ENCODE measurements around the gene SLC6A1. TPM values are rescaled to one million over a fixed set of nuclear protein-coding genes. Genes with fewer than 3 reads are reported as not detected.

The SLC6A1 gene
- total and polyA plus RNA-seq, 7 donors = 0.27 to 1.9 (median 0.36) TPM

DNA sequence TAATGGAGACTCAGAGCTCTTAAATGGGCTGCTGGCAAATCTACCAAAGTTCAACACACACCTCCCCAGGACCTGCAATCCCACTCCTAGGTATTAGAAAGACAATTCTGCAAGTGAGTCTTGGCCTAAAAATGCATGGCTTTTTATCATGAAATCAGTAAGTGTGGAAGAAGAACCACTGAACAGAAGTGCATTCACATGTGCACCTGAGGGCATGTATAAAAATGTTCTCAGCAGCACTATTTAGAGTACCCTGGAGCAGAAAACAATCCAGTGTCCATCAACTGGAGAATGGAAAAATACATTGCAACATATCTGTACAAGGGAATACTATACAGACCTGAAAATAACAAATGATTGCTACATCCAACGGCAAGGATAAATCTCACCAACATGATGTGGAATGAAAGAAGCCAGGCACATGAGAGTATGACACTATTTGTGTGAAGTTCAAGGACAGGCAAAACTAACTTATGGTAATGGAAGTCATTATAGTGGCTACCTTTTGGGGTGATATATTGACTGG is 8.1 kb upstream of the SLC6A1 start:
- intact Hi-C loops (cut with DNase I) = loop anchor here in 1 of 2 donors (2.0 kb wide), 1 partner anchor 40 kb away; no protein-coding TSS in a partner anchor
- Histone ChIP-seq H3K27ac (no peak overlapping the region), H3K9me3 (no peaks in the 10 kb centered on the region), H3K4me3 (no peak overlapping the region), H3K36me3 (ENCODE audit: insufficient read depth in 1 of 2, low read depth in 1 of 2) (no peaks in the 10 kb centered on the region), H3K27me3 (ENCODE audit: insufficient read depth in 3 of 3, low read length in 2 of 3) (no peaks in the 10 kb centered on the region), H3K4me1 (peaks cover 10% of the 10 kb centered on the region)
- TF ChIP-seq, protein P1, sequence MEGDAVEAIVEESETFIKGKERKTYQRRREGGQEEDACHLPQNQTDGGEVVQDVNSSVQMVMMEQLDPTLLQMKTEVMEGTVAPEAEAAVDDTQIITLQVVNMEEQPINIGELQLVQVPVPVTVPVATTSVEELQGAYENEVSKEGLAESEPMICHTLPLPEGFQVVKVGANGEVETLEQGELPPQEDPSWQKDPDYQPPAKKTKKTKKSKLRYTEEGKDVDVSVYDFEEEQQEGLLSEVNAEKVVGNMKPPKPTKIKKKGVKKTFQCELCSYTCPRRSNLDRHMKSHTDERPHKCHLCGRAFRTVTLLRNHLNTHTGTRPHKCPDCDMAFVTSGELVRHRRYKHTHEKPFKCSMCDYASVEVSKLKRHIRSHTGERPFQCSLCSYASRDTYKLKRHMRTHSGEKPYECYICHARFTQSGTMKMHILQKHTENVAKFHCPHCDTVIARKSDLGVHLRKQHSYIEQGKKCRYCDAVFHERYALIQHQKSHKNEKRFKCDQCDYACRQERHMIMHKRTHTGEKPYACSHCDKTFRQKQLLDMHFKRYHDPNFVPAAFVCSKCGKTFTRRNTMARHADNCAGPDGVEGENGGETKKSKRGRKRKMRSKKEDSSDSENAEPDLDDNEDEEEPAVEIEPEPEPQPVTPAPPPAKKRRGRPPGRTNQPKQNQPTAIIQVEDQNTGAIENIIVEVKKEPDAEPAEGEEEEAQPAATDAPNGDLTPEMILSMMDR (IDR thresholded peaks at IDR 0.05) = no peak
- ATAC-seq (no peak), DNase-seq (no peak)
- 76 to 93% (median 86%) methylated on average over 1 of the region's 1 CpG for WGBS, 3 donors

GRCh38 chr3:10985181-10985580 is 7.4 kb upstream of the SLC6A1 start:
- ATAC-seq = no peak
- no peaks in the 10 kb centered on the region for H3K36me3 ChIP-seq (ENCODE audit: insufficient read depth in 1 of 2, low read depth in 1 of 2)
- DNase-seq = no peak
- peaks cover 10% of the 10 kb centered on the region for H3K4me1 ChIP-seq
- intact Hi-C loops (cut with DNase I) = loop anchor here (1.0 to 2.0 kb wide), 2 partner anchors 40 kb away; no protein-coding TSS in a partner anchor
- TF ChIP-seq, protein P1 (IDR thresholded peaks at IDR 0.05) = no peak
- H3K4me3 ChIP-seq = no peak overlapping the region
- no peak overlapping the region for H3K27ac ChIP-seq
- 53 to 64% (median 54%) methylated on average over 1 of the region's 1 CpG for WGBS, 3 donors
- H3K27me3 ChIP-seq (ENCODE audit: insufficient read depth in 3 of 3, low read length in 2 of 3) = peaks cover 0 to 3% (median 0%) of the 10 kb centered on the region in 3 donors
- no peaks in the 10 kb centered on the region for H3K9me3 ChIP-seq

- WGBS, 3 donors = 67 to 71% (median 71%) methylated on average over 5 of the region's 5 CpGs
- ATAC-seq = no peak
- TF ChIP-seq, protein P1 (IDR thresholded peaks at IDR 0.05) = no peak
Observed at GRCh38 chr3:10986592-10986991, 6.0 kb upstream of the SLC6A1 start.

GRCh38 chr3:10988001-10988665 is 4.4 kb upstream of the SLC6A1 start:
- 89 to 93% (median 91%) methylated on average over 9 of the region's 9 CpGs for WGBS, 3 donors
- intact Hi-C loops (cut with DNase I) = no loop called here

More at GRCh38 chr3:10986592-10986991, 6.0 kb upstream of the SLC6A1 start:
- no peak for DNase-seq
- H3K4me1 ChIP-seq = peaks cover 10% of the 10 kb centered on the region
- peaks cover 0 to 8% (median 8%) of the 10 kb centered on the region in 3 donors for H3K27me3 ChIP-seq (ENCODE audit: insufficient read depth in 3 of 3, low read length in 2 of 3)
- intact Hi-C loops (cut with DNase I) = no loop called here
- H3K4me3 ChIP-seq = no peak overlapping the region
- no peaks in the 10 kb centered on the region for H3K9me3 ChIP-seq
- no peak overlapping the region for H3K27ac ChIP-seq
- H3K36me3 ChIP-seq (ENCODE audit: insufficient read depth in 1 of 2, low read depth in 1 of 2) = no peaks in the 10 kb centered on the region

More at GRCh38 chr3:10988001-10988665, 4.4 kb upstream of the SLC6A1 start:
- no peak overlapping the region for H3K27ac ChIP-seq
- DNase-seq = no peak
- H3K36me3 ChIP-seq (ENCODE audit: insufficient read depth in 1 of 2, low read depth in 1 of 2) = no peaks in the 10 kb centered on the region
- no peak for ATAC-seq
- H3K9me3 ChIP-seq = no peaks in the 10 kb centered on the region
- TF ChIP-seq, protein P1 (IDR thresholded peaks at IDR 0.05) = no peak
- H3K4me1 ChIP-seq = peaks cover 2% of the 10 kb centered on the region
- no peak overlapping the region for H3K4me3 ChIP-seq
- peaks cover 0 to 19% (median 11%) of the 10 kb centered on the region in 3 donors for H3K27me3 ChIP-seq (ENCODE audit: insufficient read depth in 3 of 3, low read length in 2 of 3)

Measured in psoas muscle (tissue), 8 donors.